BE2C (cell line): ENCODE data around the gene BPHL.
"Not testable (repeated sequence)": the region's sequence is repeated elsewhere in the genome, so short reads cannot be mapped to it uniquely, and the experiment has no call there.

ENCODE experiments used
- DNase-seq: peaks from one replicate; pipeline ENCODE4 v3.0.0-alpha.2; 2020
- H3K27me3 ChIP-seq: fragments of 250-450 bp; sonication (Bioruptor Pico); 2 replicates; pipeline ENCODE4 v1.5.1; 2020; ENCODE audit warnings: mild to moderate bottlenecking
- H3K36me3 ChIP-seq: fragments of 250-450 bp; sonication (Bioruptor Pico); 2 replicates; pipeline ENCODE4 v1.5.1; 2020; ENCODE audit warnings: mild to moderate bottlenecking
- H3K4me1 ChIP-seq: fragments of 250-450 bp; sonication (Bioruptor Pico); 2 replicates; pipeline ENCODE4 v1.5.1; 2020
- H3K4me3 ChIP-seq: 2 replicates; pipeline ENCODE4 v1.5.1; 2011; ENCODE audit warnings: low read depth, low read length
- H3K9me3 ChIP-seq: fragments of 250-450 bp; sonication (Bioruptor Pico); 2 replicates; pipeline ENCODE4 v1.5.1; 2020
- CTCF ChIP-seq: IDR thresholded peaks from 2 replicates; pipeline ENCODE4 v1.5.1; 2012; ENCODE audit warnings: mild to moderate bottlenecking, low read depth, low read length

The BPHL gene

GRCh38 chr6:3142536-3142935, 24.0 kb downstream of the BPHL start:
- peaks cover 14% of the 10 kb centered on the region for H3K4me1 ChIP-seq
- no peak for TF ChIP-seq CTCF
- H3K36me3 ChIP-seq: peaks cover 19% of the 10 kb centered on the region
- no peak for DNase-seq
- H3K4me3 ChIP-seq: no peak overlapping the region
- no peaks in the 10 kb centered on the region for H3K27me3 ChIP-seq
- H3K9me3 ChIP-seq: no peaks in the 10 kb centered on the region

GRCh38 chr6:3143158-3143557, 24.6 kb downstream of the BPHL start:
- no peak for DNase-seq
- no peaks in the 10 kb centered on the region for H3K27me3 ChIP-seq
- H3K36me3 ChIP-seq: peaks cover 17% of the 10 kb centered on the region
- no peaks in the 10 kb centered on the region for H3K9me3 ChIP-seq
- no peak for TF ChIP-seq CTCF
- no peak overlapping the region for H3K4me3 ChIP-seq
- peaks cover 14% of the 10 kb centered on the region for H3K4me1 ChIP-seq

- H3K4me1 ChIP-seq: peaks cover 1% of the 10 kb centered on the region
- no peak for DNase-seq
- no peaks in the 10 kb centered on the region for H3K9me3 ChIP-seq
- no peaks in the 10 kb centered on the region for H3K27me3 ChIP-seq
- peaks cover 14% of the 10 kb centered on the region for H3K36me3 ChIP-seq
- TF ChIP-seq CTCF: no peak
- H3K4me3 ChIP-seq: no peak overlapping the region
Measured at GRCh38 chr6:3144571-3144970, 26.1 kb downstream of the BPHL start.

DNA sequence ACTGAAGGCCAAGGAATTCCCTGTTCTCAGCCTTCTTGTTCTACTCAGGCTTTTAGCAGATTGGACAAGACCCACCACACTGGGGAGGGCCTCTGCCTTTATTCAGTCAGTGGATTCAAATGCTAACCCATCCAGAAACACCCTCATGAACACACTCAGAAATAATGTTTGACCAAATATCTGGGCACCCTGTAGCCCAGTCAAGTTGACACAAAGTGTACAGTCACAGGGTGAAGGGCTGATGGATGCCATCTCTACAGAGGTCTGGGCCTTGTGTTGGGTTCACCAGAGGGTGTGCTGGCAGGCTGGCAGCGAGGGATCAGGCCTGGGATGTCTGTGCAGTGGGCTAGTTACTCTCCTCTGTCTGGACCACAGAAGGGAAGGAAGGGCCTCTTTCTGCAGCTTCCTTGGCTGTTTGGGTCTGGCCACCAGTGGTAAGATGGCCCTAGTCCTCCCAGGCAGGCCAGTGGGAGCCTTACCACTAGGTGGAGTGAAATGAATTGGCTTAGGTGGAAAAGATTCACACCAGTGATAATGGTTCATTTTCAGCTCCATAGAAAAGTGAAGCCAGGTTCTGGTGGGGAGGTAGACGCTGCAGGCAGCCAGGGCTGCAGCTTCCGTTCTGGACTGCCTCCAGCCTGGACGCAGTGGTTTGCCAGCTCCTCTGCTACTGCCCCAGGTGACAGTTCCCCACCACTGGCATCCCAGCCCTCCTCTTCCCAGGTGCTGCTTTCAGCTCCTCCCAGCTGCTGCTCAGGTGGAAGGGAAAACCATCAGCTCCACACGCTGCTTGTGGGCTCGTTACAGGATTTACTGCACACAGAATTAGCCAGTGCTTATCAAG, 29.6 kb downstream of the BPHL start:
- no peaks in the 10 kb centered on the region for H3K4me1 ChIP-seq
- H3K36me3 ChIP-seq: peaks cover 11% of the 10 kb centered on the region
- H3K9me3 ChIP-seq: no peaks in the 10 kb centered on the region
- H3K27me3 ChIP-seq: no peaks in the 10 kb centered on the region
- peak; percentile 39 for TF ChIP-seq CTCF
- no peak for DNase-seq
- H3K4me3 ChIP-seq: no peak overlapping the region

GRCh38 chr6:3151691-3152090, 33.2 kb downstream of the BPHL start:
- H3K4me1 ChIP-seq: no peaks in the 10 kb centered on the region
- H3K36me3 ChIP-seq: peaks cover 29% of the 10 kb centered on the region
- no peaks in the 10 kb centered on the region for H3K27me3 ChIP-seq
- H3K9me3 ChIP-seq: no peaks in the 10 kb centered on the region
- TF ChIP-seq CTCF: no peak
- H3K4me3 ChIP-seq: no peak overlapping the region
- DNase-seq: no peak

- TF ChIP-seq CTCF: no peak
- peaks cover 28% of the 10 kb centered on the region for H3K36me3 ChIP-seq
- no peaks in the 10 kb centered on the region for H3K9me3 ChIP-seq
- H3K4me3 ChIP-seq: no peak overlapping the region
- no peaks in the 10 kb centered on the region for H3K27me3 ChIP-seq
- H3K4me1 ChIP-seq: no peaks in the 10 kb centered on the region
- DNase-seq: no peak
Measured at GRCh38 chr6:3152689-3153088, 34.2 kb downstream of the BPHL start.

GRCh38 chr6:3155416-3155815, 36.9 kb downstream of the BPHL start:
- not testable (repeated sequence) for H3K4me3 ChIP-seq, DNase-seq, H3K27me3 ChIP-seq, H3K4me1 ChIP-seq, H3K9me3 ChIP-seq
- H3K36me3 ChIP-seq: peaks cover 26% of the 10 kb centered on the region

DNA sequence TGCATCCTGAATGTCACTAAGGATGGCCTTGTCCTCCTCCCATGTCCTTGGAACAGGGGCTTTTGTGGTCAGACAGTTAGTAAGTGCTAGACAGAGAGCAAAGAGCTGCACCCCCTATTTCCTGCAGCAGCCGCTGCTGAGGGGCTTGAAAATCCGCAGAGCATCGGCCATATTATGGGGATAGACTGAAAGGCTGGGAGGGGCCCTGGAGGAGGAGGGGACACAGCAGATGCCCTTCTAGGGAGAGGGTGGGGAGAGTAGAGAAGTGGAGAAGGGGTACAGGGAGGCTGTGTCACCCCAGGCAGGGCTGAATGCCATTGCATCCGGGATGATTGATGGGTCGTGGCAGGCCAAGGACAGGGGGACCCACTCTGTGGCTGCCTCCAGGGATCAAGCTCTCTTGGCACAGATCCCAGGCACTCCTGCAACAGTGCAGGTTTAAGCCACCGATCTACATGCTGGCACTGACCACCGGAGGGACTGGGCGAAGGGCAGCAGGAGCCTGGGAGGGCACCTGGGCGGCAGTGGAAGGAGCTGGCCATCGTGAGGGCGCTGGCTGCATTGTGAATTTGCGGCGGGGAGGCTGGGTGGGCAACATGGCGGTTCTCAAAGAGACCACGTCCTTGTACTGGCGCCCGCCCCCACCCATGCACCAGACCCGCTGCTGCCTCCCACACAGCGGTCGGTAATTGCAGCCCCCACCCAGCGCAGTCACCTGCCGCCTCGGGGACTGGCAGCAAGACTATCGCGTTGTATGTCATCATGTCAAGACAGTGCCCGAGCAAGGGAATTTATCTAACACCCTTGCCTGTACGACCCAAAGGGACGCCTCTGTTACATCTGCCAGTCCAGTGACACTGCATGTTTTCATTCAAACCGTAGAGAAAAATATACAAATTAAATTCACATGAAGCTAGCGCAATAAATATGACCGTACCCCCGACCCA, 37.9 kb downstream of the BPHL start:
- not testable (repeated sequence) for H3K27me3 ChIP-seq, H3K9me3 ChIP-seq, H3K4me1 ChIP-seq
- DNase-seq: peak; percentile 68
- H3K36me3 ChIP-seq: peaks cover 26% of the 10 kb centered on the region
- peak overlapping the region; percentile 94 for H3K4me3 ChIP-seq
